Measurements from ENCODE around the gene EME1. TPM values are rescaled to one million over a fixed set of nuclear protein-coding genes. Genes with fewer than 3 reads are reported as not detected.

Gene EME1
- total and polyA plus RNA-seq, 2 of the 4 experiments (the other 2 are of a cell fraction), result 9.1 to 9.4 TPM

DNA sequence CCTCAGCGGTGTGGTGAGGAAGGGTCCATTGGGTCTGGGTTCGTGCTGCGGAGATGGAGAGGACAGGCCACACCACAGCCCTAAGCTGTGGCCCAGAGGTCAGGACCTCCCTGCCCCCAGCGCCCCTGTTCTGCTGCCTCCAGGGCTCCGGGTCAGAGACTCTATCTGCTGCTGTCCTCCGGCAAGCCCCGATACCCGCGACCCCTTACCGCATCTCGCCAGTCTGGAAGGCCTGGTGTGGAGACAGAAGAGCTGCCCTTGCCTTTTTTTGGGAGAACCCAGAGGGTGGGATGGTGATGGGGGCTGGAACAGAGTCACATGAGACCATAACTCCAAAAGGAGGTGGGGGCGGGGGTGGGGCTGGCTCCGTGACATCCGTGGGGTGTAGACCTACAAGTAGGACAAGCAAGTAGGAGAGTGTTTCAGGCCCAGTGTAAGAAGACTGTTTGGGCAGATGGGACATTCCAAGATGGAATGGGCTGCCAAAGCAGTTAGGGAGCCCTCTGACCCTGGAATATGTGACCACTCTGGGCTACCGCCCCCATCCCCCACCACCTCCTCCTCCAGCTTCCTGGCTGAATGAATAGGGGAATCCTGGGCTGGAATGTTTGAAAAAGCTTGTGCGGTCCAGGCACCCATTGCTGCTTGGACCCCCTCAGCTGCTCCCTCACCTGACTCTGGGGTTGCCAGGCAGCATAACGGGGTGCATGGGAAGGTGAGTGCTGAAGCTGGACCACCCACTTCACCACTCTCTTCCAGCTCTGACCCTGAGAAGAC lies 25.7 kb upstream of the EME1 start (continued):
- TF ChIP-seq, protein P1, sequence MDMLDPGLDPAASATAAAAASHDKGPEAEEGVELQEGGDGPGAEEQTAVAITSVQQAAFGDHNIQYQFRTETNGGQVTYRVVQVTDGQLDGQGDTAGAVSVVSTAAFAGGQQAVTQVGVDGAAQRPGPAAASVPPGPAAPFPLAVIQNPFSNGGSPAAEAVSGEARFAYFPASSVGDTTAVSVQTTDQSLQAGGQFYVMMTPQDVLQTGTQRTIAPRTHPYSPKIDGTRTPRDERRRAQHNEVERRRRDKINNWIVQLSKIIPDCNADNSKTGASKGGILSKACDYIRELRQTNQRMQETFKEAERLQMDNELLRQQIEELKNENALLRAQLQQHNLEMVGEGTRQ (IDR thresholded peaks at IDR 0.05; ENCODE audit: low read depth, low read length), result no peak

DNA sequence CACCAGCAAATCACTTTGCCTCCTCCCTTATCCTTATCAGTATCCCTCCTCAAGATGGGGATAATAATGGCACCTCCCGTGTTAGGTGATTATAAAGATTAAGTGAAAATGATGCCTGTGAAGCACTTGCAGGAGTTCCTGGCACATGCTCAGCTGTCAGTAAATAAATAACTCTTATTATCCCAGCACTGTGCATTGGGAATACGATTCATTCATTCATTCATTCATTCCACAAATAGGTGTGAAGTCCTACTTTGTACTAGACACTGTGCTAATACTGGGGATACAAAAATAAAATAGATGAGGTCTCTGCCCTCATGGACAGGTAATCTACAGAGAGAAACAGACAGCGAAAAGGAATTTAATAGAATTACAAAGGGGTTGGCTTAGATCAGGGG lies 25.1 kb upstream of the EME1 start:
- no peak for ATAC-seq (ENCODE audit: low read depth)

More for the DNA sequence above, 25.1 kb upstream of the EME1 start:
- peaks cover 35% of the 10 kb centered on the region for H3K9me1 ChIP-seq (ENCODE audit: insufficient read depth, low read length)
- no peak overlapping the region for H3K9ac ChIP-seq (ENCODE audit: low read depth, low read length)
- no peak overlapping the region for H2BK5ac ChIP-seq (ENCODE audit: low read depth, low read length, poor library complexity, severe bottlenecking)
- no peak overlapping the region for H3K18ac ChIP-seq (ENCODE audit: low read depth, low read length)
- H2AK9ac ChIP-seq (replicated peaks; ENCODE audit: low read depth, low read length, poor library complexity), result no peak overlapping the region
- peak overlapping the region; percentile 95 for H3K4me3 ChIP-seq (ENCODE audit: insufficient read depth, low read depth, low read length)
- peak overlapping the region; percentile 62; the same call in 1 of the 2 replicates for H3K23ac ChIP-seq (ENCODE audit: low read depth, low read length)
- no peak for DNase-seq
- H2AK5ac ChIP-seq (ENCODE audit: low read depth, low read length), result 0 out of 2 replicates have a peak overlapping the region, but pooled peaks have one; percentile 31
- peaks cover 45% of the 10 kb centered on the region for H4K20me1 ChIP-seq (ENCODE audit: insufficient read depth, low read length)
- H3K36me3 ChIP-seq (ENCODE audit: control insufficient read depth, insufficient read depth, low read length), result peaks cover 7% of the 10 kb centered on the region; the same call in 1 of the 2 replicates
- peaks cover 19% of the 10 kb centered on the region for H3K4me1 ChIP-seq (ENCODE audit: control insufficient read depth, insufficient read depth, low read length)
- H3K4ac ChIP-seq (ENCODE audit: low read depth, low read length), result 0 out of 2 replicates have a peak overlapping the region, but pooled peaks have one; percentile 15
- CTCF ChIA-PET, result interaction anchor here (0.9 to 1.8 kb wide), 2 partner anchors 14 kb away, joined by 4 to 7 read pairs; no protein-coding TSS in a partner anchor
- H2BK15ac ChIP-seq (ENCODE audit: low read depth, low read length), result no peak overlapping the region
- no peak overlapping the region for H3K14ac ChIP-seq (replicated peaks; ENCODE audit: low read depth, low read length)
- H3K27ac ChIP-seq (ENCODE audit: insufficient read depth, low read length), result no peak overlapping the region
- H3K4me2 ChIP-seq (ENCODE audit: low read depth, low read length), result peak overlapping the region; percentile 87
- dilution Hi-C loops (cut with HindIII; ENCODE audit: low sequenced_read_pairs, unreplicated experiment) (no loop called here), in situ Hi-C loops (cut with MboI; ENCODE audit: low sequenced_read_pairs) (no loop called here), intact Hi-C loops (cut with micrococcal nuclease) (no loop called here)
- no peak overlapping the region for H4K5ac ChIP-seq (ENCODE audit: low read depth, low read length)
- no peak overlapping the region for H2AFZ ChIP-seq (replicated peaks; ENCODE audit: low read length, poor library complexity)
- TF ChIP-seq POLR2A (IDR thresholded peaks at IDR 0.05; ENCODE audit: low read depth, low read length) (no peak), CEBPB (IDR thresholded peaks at IDR 0.05; ENCODE audit: low read depth, low read length) (no peak), RFX5 (IDR thresholded peaks at IDR 0.05; ENCODE audit: low read depth, low read length) (no peak), SMC3 (IDR thresholded peaks at IDR 0.05; ENCODE audit: low read depth, low read length) (no peak)
- POLR2A ChIA-PET (ENCODE audit: unreplicated experiment), result interaction anchor here (0.7 kb wide), 1 partner anchor 220 kb away, joined by 3 read pairs; no protein-coding TSS in a partner anchor
- no TSS peak for BruUV-seq (replicated peaks)
- H3K79me1 ChIP-seq (ENCODE audit: low read depth in 1 of 2, low read length in 2 of 2), result peaks cover 38 to 68% of the 10 kb centered on the region in 2 experiments
- H3K27me3 ChIP-seq (ENCODE audit: control insufficient read depth, insufficient read depth, low read length), result 0 out of 2 replicates have a peak, but pooled peaks cover 1% of the 10 kb centered on the region
- no peak overlapping the region for H2BK120ac ChIP-seq (ENCODE audit: low read depth, low read length)
- WGBS, 2 experiments (ENCODE audit: extremely low coverage in 2 of 2, insufficient read length in 1 of 2), result 100% methylated on average over 1 of the region's 3 CpGs; no CpG with 5 or more reads in 1 of the 2 experiments
- H4K8ac ChIP-seq (ENCODE audit: low read depth in 2 of 2, low read length in 2 of 2), result no peak overlapping the region
- H3K9me3 ChIP-seq (ENCODE audit: control insufficient read depth, insufficient read depth, low read length), result no peaks in the 10 kb centered on the region
- H2BK20ac ChIP-seq (ENCODE audit: low read depth, low read length), result no peak overlapping the region
- H3K56ac ChIP-seq (ENCODE audit: extremely low read depth, insufficient read depth, low read length), result no peak overlapping the region
- H4K91ac ChIP-seq (ENCODE audit: insufficient read depth, low read depth, low read length), result no peak overlapping the region
